H1 (cell line): ENCODE data around the gene CBLB. TPM values are rescaled to one million over a fixed set of nuclear protein-coding genes. Genes with fewer than 3 reads are reported as not detected.

Experiments
- CTCF ChIA-PET: fragments of 300-600 bp; sonication (Branson Sonifier 250); formaldehyde crosslinking; loops from one replicate; lab custom pipeline; 2021; ENCODE audit not compliant: partially characterized antibody; lab: Charles Lee
- POLR2A ChIA-PET: fragments of 300-600 bp; sonication (Branson Sonifier 250); formaldehyde crosslinking; loops from one replicate; lab custom pipeline; 2021; ENCODE audit warnings: inconsistent platforms; ENCODE audit not compliant: partially characterized antibody; lab: Charles Lee
- DNase-seq, 2 experiments: peaks; one replicate each; pipeline versions ENCODE4 v3.0.0 to v3.0.0-alpha.2; 2010 to 2022; ENCODE audit warnings: low spot score in 2 of 2, low read depth in 1 of 2, mixed read lengths in 1 of 2
- FAIRE-seq: peaks from 2 replicates; lab custom pipeline; 2011; peaks lifted over from hg19 to GRCh38; lab: Jason Lieb, UNC
- H2AFZ ChIP-seq: 2 replicates; pipeline ENCODE4 v1.8.1; 2012; ENCODE audit warnings: low read length, inconsistent platforms
- H2AK5ac ChIP-seq: 2 replicates; pipeline ENCODE4 v1.6.1; 2013; ENCODE audit warnings: low read depth, low read length
- H2BK120ac ChIP-seq: replicated peaks from 2 replicates; pipeline ENCODE3; 2013; ENCODE audit warnings: low read depth, low read length, inconsistent platforms
- H2BK12ac ChIP-seq: 2 replicates; pipeline ENCODE4 v1.6.1; 2013; ENCODE audit warnings: low read depth, low read length
- H2BK15ac ChIP-seq: 2 replicates; pipeline ENCODE4 v1.6.1; 2013; ENCODE audit warnings: low read length
- H2BK20ac ChIP-seq: 2 replicates; pipeline ENCODE4 v1.6.1; 2013; ENCODE audit warnings: low read length
- H2BK5ac ChIP-seq: 2 replicates; pipeline ENCODE4 v1.6.1; 2013; ENCODE audit warnings: low read depth, low read length
- H3K14ac ChIP-seq: 2 replicates; pipeline ENCODE4 v1.6.1; 2013; ENCODE audit warnings: inconsistent platforms; ENCODE audit not compliant: insufficient read length
- H3K18ac ChIP-seq: 2 replicates; pipeline ENCODE4 v1.6.1; 2013; ENCODE audit warnings: low read length; ENCODE audit errors: extremely low read depth
- H3K23ac ChIP-seq: 2 replicates; pipeline ENCODE4 v1.6.1; 2013; ENCODE audit warnings: inconsistent platforms; ENCODE audit not compliant: insufficient read length
- H3K23me2 ChIP-seq: 2 replicates; pipeline ENCODE4 v1.6.1; 2013; ENCODE audit warnings: low read depth, low read length
- H3K27ac ChIP-seq: 2 replicates; pipeline ENCODE4 v1.6.1; 2011; ENCODE audit warnings: low read depth, low read length, inconsistent platforms
- H3K27me3 ChIP-seq, 4 experiments: replicated peaks in 1 of 4; 1 replicate in 1 of 4; 2 replicates in 3 of 4; pipeline versions ENCODE4 v1.6.1 to v1.8.1; 2011 to 2013; ENCODE audit warnings: low read length in 3 of 4, mild to moderate bottlenecking in 3 of 4, inconsistent platforms in 2 of 4, mixed read lengths in 2 of 4, moderate library complexity in 1 of 4; ENCODE audit not compliant: control insufficient read depth in 3 of 4, insufficient read depth in 3 of 4; ENCODE audit errors: extremely low read depth in 1 of 4
- H3K36me3 ChIP-seq, 4 experiments: 2 replicates each; pipeline versions ENCODE4 v1.6.1 to v1.8.1; 2011 to 2013; ENCODE audit warnings: mild to moderate bottlenecking in 4 of 4, low read length in 3 of 4, moderate library complexity in 2 of 4, control low read depth in 1 of 4, inconsistent platforms in 1 of 4; ENCODE audit not compliant: insufficient read depth in 4 of 4, control insufficient read depth in 2 of 4
- H3K4ac ChIP-seq: replicated peaks from 2 replicates; pipeline ENCODE3; 2013; ENCODE audit warnings: low read length, low read depth, mixed read lengths, inconsistent platforms; ENCODE audit not compliant: insufficient read length
- H3K4me1 ChIP-seq, 4 experiments: replicated peaks in 1 of 4; 1 replicate in 1 of 4; 2 replicates in 3 of 4; pipeline versions ENCODE4 v1.6.1 to v1.8.1; 2011 to 2013; ENCODE audit warnings: low read length in 3 of 4, inconsistent platforms in 2 of 4, mixed read lengths in 1 of 4; ENCODE audit not compliant: insufficient read depth in 4 of 4, control insufficient read depth in 3 of 4
- H3K4me2 ChIP-seq, 2 experiments: 2 replicates each; pipeline versions ENCODE4 v1.6.1 to v1.8.1; 2011 to 2013; ENCODE audit warnings: low read depth in 2 of 2, low read length in 2 of 2, control low read depth in 1 of 2, inconsistent platforms in 1 of 2, mild to moderate bottlenecking in 1 of 2; ENCODE audit not compliant: insufficient read depth in 1 of 2
- H3K4me3 ChIP-seq, 4 experiments: fragments of 200-600, 300-600 bp in 1 of 4; sonication (generic), shearing (Covaris generic), sonication (Bioruptor Twin) in 1 of 4; 2 replicates each; pipeline versions ENCODE4 v1.5.1 to v1.8.1; 2011 to 2016; ENCODE audit warnings: low read length in 4 of 4, low read depth in 3 of 4, control low read depth in 2 of 4, inconsistent platforms in 2 of 4, mild to moderate bottlenecking in 2 of 4, mixed read lengths in 1 of 4, moderate library complexity in 1 of 4; ENCODE audit not compliant: insufficient read depth in 2 of 4; ENCODE audit errors: extremely low read depth in 1 of 4
- H3K56ac ChIP-seq: replicated peaks from 2 replicates; pipeline ENCODE3; 2013; ENCODE audit warnings: low read depth, mild to moderate bottlenecking, mixed read lengths, low read length, inconsistent platforms; ENCODE audit not compliant: insufficient read length
- H3K79me1 ChIP-seq: 2 replicates; pipeline ENCODE4 v1.6.1; 2013; ENCODE audit warnings: low read depth, low read length, control low read depth
- H3K79me2 ChIP-seq, 2 experiments: 2 replicates each; pipeline versions ENCODE4 v1.6.1 to v1.8.1; 2012 to 2013; ENCODE audit warnings: low read length in 2 of 2, mild to moderate bottlenecking in 2 of 2, inconsistent platforms in 1 of 2; ENCODE audit not compliant: insufficient read depth in 2 of 2, control insufficient read depth in 1 of 2
- H3K9ac ChIP-seq, 4 experiments: replicated peaks in 1 of 4; 1 replicate in 1 of 4; 2 replicates in 3 of 4; pipeline versions ENCODE4 v1.6.1 to v1.8.1; 2011 to 2013; ENCODE audit warnings: low read depth in 3 of 4, low read length in 3 of 4, control low read depth in 2 of 4, mild to moderate bottlenecking in 2 of 4, moderate library complexity in 2 of 4, inconsistent platforms in 1 of 4; ENCODE audit errors: extremely low read depth in 1 of 4
- H3K9me3 ChIP-seq, 2 experiments: 2 replicates each; pipeline versions ENCODE4 v1.6.1 to v1.8.1; 2012 to 2013; ENCODE audit warnings: mild to moderate bottlenecking in 2 of 2, moderate library complexity in 2 of 2, control low read depth in 1 of 2, inconsistent platforms in 1 of 2, low read depth in 1 of 2, low read length in 1 of 2, mixed read lengths in 1 of 2; ENCODE audit not compliant: insufficient read depth in 2 of 2
- H4K20me1 ChIP-seq, 2 experiments: replicated peaks in 1 of 2; 2 replicates each; pipeline versions ENCODE3 to v1.8.1; 2011 to 2013; ENCODE audit warnings: inconsistent platforms in 2 of 2, low read length in 2 of 2, mild to moderate bottlenecking in 1 of 2; ENCODE audit not compliant: insufficient read depth in 2 of 2, control insufficient read depth in 1 of 2
- H4K5ac ChIP-seq: 2 replicates; pipeline ENCODE4 v1.6.1; 2013; ENCODE audit warnings: low read length, low read depth, mixed read lengths, inconsistent platforms; ENCODE audit not compliant: insufficient read length
- H4K8ac ChIP-seq: 2 replicates; pipeline ENCODE4 v1.8.0; 2013; ENCODE audit warnings: mild to moderate bottlenecking, moderate library complexity, low read length, inconsistent platforms; ENCODE audit not compliant: insufficient read depth; ENCODE audit errors: extremely low read depth
- H4K91ac ChIP-seq: replicated peaks from 2 replicates; pipeline ENCODE3; 2013; ENCODE audit warnings: low read length, mixed read lengths, inconsistent platforms; ENCODE audit not compliant: insufficient read length
- ATF2 ChIP-seq: IDR thresholded peaks from 2 replicates; pipeline ENCODE4 v1.6.1; 2012; ENCODE audit warnings: low read length, inconsistent platforms
- EP300 ChIP-seq, 2 experiments: IDR thresholded peaks; 1 replicate in 1 of 2; 2 replicates in 1 of 2; pipeline ENCODE4 v1.6.1; 2011 to 2012; ENCODE audit warnings: low read depth in 2 of 2, low read length in 2 of 2, mild to moderate bottlenecking in 2 of 2, borderline replicate concordance in 1 of 2, inconsistent platforms in 1 of 2, moderate library complexity in 1 of 2
- HDAC6 ChIP-seq: IDR thresholded peaks from one replicate; pipeline ENCODE4 v1.7.1; 2012; ENCODE audit warnings: low read depth, mild to moderate bottlenecking, inconsistent platforms, low read length, moderate library complexity
- JUND ChIP-seq: IDR thresholded peaks from 2 replicates; pipeline ENCODE4 v1.6.1; 2011; ENCODE audit warnings: mild to moderate bottlenecking, improper control_type of control experiment, low read length
- KDM1A ChIP-seq: fragments of 200-600, 300-600 bp; sonication (generic); IDR thresholded peaks from 2 replicates; pipeline ENCODE4 v1.7.1; 2016; ENCODE audit warnings: mild to moderate bottlenecking, low read length, borderline replicate concordance
- POLR2AphosphoS5 ChIP-seq: IDR thresholded peaks from 2 replicates; pipeline ENCODE4 v1.6.1; 2011; ENCODE audit warnings: low read depth, low read length
- POU5F1 ChIP-seq: IDR thresholded peaks from 2 replicates; pipeline ENCODE4 v1.6.1; 2011; ENCODE audit warnings: low read depth, mild to moderate bottlenecking, low read length, moderate library complexity
- RAD21 ChIP-seq, 2 experiments: IDR thresholded peaks in 1 of 2; conservative IDR thresholded peaks in 1 of 2; 2 replicates each; pipeline ENCODE4 v1.6.1; 2011; ENCODE audit warnings: low read depth in 2 of 2, low read length in 2 of 2, improper control_type of control experiment in 1 of 2, inconsistent platforms in 1 of 2, mild to moderate bottlenecking in 1 of 2, moderate library complexity in 1 of 2
- RBBP5 ChIP-seq: IDR thresholded peaks from 2 replicates; pipeline ENCODE4 v1.7.1; 2012; ENCODE audit warnings: low read depth, mild to moderate bottlenecking, inconsistent platforms, low read length, moderate library complexity, borderline replicate concordance
- RXRA ChIP-seq: IDR thresholded peaks from 2 replicates; pipeline ENCODE4 v1.6.1; 2011; ENCODE audit warnings: low read depth, mild to moderate bottlenecking, low read length, moderate library complexity; ENCODE audit not compliant: insufficient read depth
- TEAD4 ChIP-seq: IDR thresholded peaks from 2 replicates; pipeline ENCODE4 v1.6.1; 2012; ENCODE audit warnings: low read depth, low read length, inconsistent platforms, mixed read lengths
- WGBS, 2 experiments: shearing (Covaris generic) in 1 of 2; methylation state at CpG; one replicate each; pipeline versions ENCODE4 v1.1.6 to v1.1.7; 2013 to 2015; ENCODE audit warnings: low lambda C conversion rate in 2 of 2, mixed read lengths in 2 of 2, inconsistent platforms in 1 of 2, low coverage in 1 of 2, missing lambda C conversion rate in 1 of 2; ENCODE audit not compliant: insufficient replicate concordance in 2 of 2, insufficient coverage in 1 of 2, insufficient read length in 1 of 2; ENCODE audit errors: extremely low coverage in 1 of 2, missing lambda C conversion rate in 1 of 2; 5-methylcytosine and 5-hydroxymethylcytosine counted together
- polyA plus RNA-seq, 7 experiments: library from polyadenylated mRNA; depleted of rRNA in 3 of 7; stranded (reverse) in 5 of 7; unstranded in 2 of 7; fragments of >200 nt in 5 of 7; fragments of 200-250 nt in 2 of 7; gene quantifications; 1 replicate in 5 of 7; 2 replicates in 1 of 7; 4 replicates in 1 of 7; pipeline versions ENCODE4 v1.2.1 to v1.2.3, GENCODE V29; 2011 to 2013; ENCODE audit warnings: missing spikeins in 2 of 7, mixed read lengths in 2 of 7
- total RNA-seq: library from RNA; stranded (reverse); fragmentation: NEBNext Ultra II Directional; extraction: Animal tissue kit (Norgen Biotek cat#: 25700); gene quantifications from 2 replicates; pipeline ENCODE4 v1.2.1, GENCODE V29; 2021

CBLB gene
- total and polyA plus RNA-seq, 2 of the 8 experiments (the other 6 are each of a cell fraction or from before 2014, with no cell fraction given), result 14.5 to 26.0 TPM

- H3K79me1 ChIP-seq, result no peaks in the 10 kb centered on the region; the same call in 1 of the 2 replicates
- no peak overlapping the region for H2BK12ac ChIP-seq
- no peak overlapping the region for H2BK20ac ChIP-seq
- no peak overlapping the region for H3K18ac ChIP-seq
- peaks cover 0 to 4% of the 10 kb centered on the region in 2 experiments; a peak in 1 of 4 replicates for H3K79me2 ChIP-seq
- H3K27ac ChIP-seq, result no peak overlapping the region
- H3K4ac ChIP-seq, result no peak overlapping the region
- no peak for DNase-seq
- no peak overlapping the region for H2BK120ac ChIP-seq
- no peak overlapping the region for H4K91ac ChIP-seq
- ChIA-PET CTCF (interaction anchor here (0.6 to 0.9 kb wide), 2 partner anchors 39 to 1403 kb away, joined by 3 read pairs; no protein-coding TSS in a partner anchor), POLR2A (no interaction called here)
- no peak overlapping the region for H2AK5ac ChIP-seq
- no peaks in the 10 kb centered on the region for H3K23me2 ChIP-seq
- H4K5ac ChIP-seq, result no peak overlapping the region
- H3K56ac ChIP-seq, result no peak overlapping the region
- H3K4me1 ChIP-seq, result no peaks in the 10 kb centered on the region
- H3K4me2 ChIP-seq, result no peak overlapping the region
- no peaks in the 10 kb centered on the region for H4K20me1 ChIP-seq
- no peak overlapping the region for H3K4me3 ChIP-seq
- H3K9ac ChIP-seq, result no peak overlapping the region
- no peak overlapping the region for H3K14ac ChIP-seq
- no peak for FAIRE-seq
- no peak overlapping the region for H2BK15ac ChIP-seq
- no peaks in the 10 kb centered on the region for H3K9me3 ChIP-seq
- no peaks in the 10 kb centered on the region; a peak in 1 of 8 replicates for H3K36me3 ChIP-seq
- peaks cover 0 to 1% (median 0%) of the 10 kb centered on the region in 4 experiments; a peak in 1 of 7 replicates for H3K27me3 ChIP-seq
- no peak overlapping the region for H2AFZ ChIP-seq
- no peak overlapping the region for H2BK5ac ChIP-seq
- H3K23ac ChIP-seq, result no peak overlapping the region
- WGBS, 2 experiments, result 96% methylated on average over 5 of the region's 5 CpGs; no CpG with 5 or more reads in 1 of the 2 experiments
- no peak overlapping the region for H4K8ac ChIP-seq
- TF ChIP-seq RBBP5 (no peak), RAD21 (IDR thresholded peaks at IDR 0.05 in 1 of 2, conservative IDR thresholded peaks at IDR 0.05 in 1 of 2; ENCODE audit: low read depth in 2 of 2, low read length in 2 of 2) (no peak), RXRA (no peak), TEAD4 (no peak), JUND (no peak), KDM1A (no peak), ATF2 (no peak), POLR2AphosphoS5 (no peak), HDAC6 (no peak), POU5F1 (no peak), EP300 (IDR thresholded peaks at IDR 0.05; ENCODE audit: borderline replicate concordance in 1 of 2, low read depth in 2 of 2, low read length in 2 of 2) (no peak)
Measured at GRCh38 chr3:105837143-105837740, 31.6 kb downstream of the CBLB start.
